Erythroblast (primary cell): Measurements from ENCODE around the gene PPP2R3B.

Experiments
- GATA1 ChIP-seq: IDR thresholded peaks from 2 replicates; pipeline ENCODE4 v1.6.1; 2011; ENCODE audit warnings: low read depth, mild to moderate bottlenecking, control low read depth, low read length, moderate library complexity
- POLR2A ChIP-seq: IDR thresholded peaks from 2 replicates; pipeline ENCODE4 v1.6.1; 2011; ENCODE audit warnings: mild to moderate bottlenecking, low read length

DNA sequence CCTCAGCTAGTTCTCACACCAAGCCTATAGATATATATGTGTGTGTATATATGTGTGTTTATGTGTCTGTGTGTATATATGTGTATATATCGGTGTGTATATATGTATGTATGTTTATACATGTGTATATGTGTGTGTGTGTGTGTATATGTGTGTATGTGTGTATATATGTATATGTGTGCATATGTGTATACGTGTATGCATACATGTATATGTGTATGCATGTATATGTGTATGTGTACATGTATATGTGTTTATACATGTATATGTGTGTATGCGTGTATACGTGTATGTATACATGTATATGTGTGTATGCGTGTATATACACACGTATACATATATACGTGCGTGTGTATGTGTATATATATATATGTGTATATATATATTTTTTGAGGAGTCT lies 86.4 kb downstream of the PPP2R3B start:
- TF ChIP-seq POLR2A (no peak), GATA1 (no peak)
